Measurements from ENCODE around the gene PRSS27.
A peak's percentile ranks its signal among the peaks of the same experiment; 100 is the strongest.

Gene PRSS27

DNA sequence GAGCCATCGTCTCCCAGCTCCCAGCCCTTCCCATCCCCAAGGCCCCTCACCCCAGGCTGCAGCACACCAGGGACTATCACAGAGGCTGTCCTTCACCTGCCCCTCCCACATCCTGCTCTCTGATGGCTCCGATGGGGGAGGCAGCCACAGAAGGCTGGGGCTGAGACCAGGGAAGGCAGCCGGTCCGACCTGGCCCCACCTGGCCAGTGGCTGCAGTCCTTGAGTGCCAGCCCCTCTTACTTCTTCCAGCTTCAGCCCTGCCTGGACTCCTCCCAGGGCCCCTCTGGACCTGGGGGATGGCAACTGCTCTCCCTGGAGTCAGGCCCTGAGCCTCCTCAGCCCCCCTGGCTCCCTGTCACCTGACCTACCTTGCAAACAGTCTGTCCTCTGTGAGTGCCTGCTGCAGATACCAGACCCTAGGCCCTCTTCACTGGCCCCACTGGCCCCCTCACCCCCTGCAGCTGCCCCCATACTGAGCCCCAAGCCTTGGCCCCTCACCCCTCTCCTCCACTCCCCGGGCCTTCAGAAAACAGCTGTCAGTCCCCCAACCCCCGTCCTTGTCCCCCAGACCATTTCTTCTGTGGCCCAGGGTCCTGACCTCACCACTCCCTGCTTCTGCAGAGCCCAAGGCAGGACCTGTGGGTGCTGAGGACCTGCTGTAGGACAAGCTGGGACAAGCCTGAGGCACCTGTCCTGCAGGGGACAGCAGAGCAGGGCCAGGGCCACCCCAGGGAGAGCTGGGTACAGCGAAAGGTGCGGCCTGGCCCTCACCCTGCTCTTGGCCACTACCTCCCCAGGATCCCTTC, 19.8 kb upstream of the PRSS27 start:
- Histone ChIP-seq H3K4me1 (ENCODE audit: control insufficient read depth, insufficient read depth, low read length) (peaks cover 18% of the 10 kb centered on the region), H3K27ac (ENCODE audit: low read depth, low read length) (peak overlapping the region; percentile 9; the same call in 1 of the 2 replicates), H3K4me3 (ENCODE audit: low read depth, low read length) (no peak overlapping the region), H3K36me3 (ENCODE audit: control insufficient read depth, insufficient read depth, low read length) (no peaks in the 10 kb centered on the region), H3K9me3 (ENCODE audit: control insufficient read depth, insufficient read depth, low read depth, low read length) (no peaks in the 10 kb centered on the region), H3K9ac (ENCODE audit: low read length) (no peak overlapping the region), H3K27me3 (ENCODE audit: control insufficient read depth, insufficient read depth, low read length) (no peaks in the 10 kb centered on the region)

DNA sequence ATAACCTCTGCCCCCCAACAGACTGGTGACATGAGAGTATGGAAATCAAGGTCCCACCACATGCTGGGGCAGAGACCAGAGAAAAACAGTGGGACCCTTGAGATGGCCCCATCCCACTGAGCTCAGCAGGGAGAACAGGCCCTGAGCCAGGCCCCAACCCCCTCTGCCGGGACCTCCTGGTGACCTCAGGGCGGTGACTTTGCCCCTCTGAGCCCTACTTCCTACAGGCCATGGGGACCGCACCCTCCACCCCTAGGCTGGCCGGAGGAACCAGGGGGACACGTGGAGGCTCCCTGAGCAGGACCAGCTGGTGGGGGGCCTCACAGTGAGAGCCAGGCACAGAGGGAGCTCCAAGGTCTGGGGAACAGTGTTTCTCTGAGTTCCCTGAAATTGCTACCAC, 18.6 kb upstream of the PRSS27 start:
- H3K27me3 ChIP-seq (ENCODE audit: control insufficient read depth, insufficient read depth, low read length) = no peaks in the 10 kb centered on the region
- no peak overlapping the region for H3K4me3 ChIP-seq (ENCODE audit: low read depth, low read length)
- H3K4me1 ChIP-seq (ENCODE audit: control insufficient read depth, insufficient read depth, low read length) = peaks cover 18% of the 10 kb centered on the region
- H3K27ac ChIP-seq (ENCODE audit: low read depth, low read length) = no peak overlapping the region
- no peaks in the 10 kb centered on the region for H3K9me3 ChIP-seq (ENCODE audit: control insufficient read depth, insufficient read depth, low read depth, low read length)
- no peaks in the 10 kb centered on the region for H3K36me3 ChIP-seq (ENCODE audit: control insufficient read depth, insufficient read depth, low read length)
- no peak overlapping the region for H3K9ac ChIP-seq (ENCODE audit: low read length)

DNA sequence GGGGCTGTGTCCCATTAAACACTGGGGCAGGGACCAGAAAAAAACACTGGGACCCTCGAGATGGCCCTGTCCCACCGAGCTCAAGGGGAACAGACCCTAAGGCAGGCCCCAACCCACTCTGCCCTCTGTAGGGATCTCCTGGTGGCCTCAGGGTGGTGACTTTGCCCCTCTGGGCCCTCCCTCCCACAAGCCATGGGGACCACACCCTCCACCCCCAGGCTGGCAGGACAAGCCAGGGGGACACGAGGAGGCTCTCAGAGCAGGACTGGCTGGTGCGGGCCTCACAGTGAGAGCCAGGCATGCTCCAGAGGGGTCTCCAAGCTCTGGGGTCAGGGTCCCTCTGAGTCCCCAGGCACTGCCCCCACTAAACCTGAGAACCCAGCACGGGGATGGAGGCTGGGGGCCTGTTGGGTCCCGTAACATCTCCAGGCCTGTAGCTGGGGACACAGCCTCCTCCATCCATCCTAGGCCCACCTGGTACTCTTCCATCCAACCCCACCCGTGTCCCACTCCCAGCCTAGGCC, 17.9 kb upstream of the PRSS27 start:
- no peak overlapping the region for H3K9ac ChIP-seq (ENCODE audit: low read length)
- no peaks in the 10 kb centered on the region for H3K36me3 ChIP-seq (ENCODE audit: control insufficient read depth, insufficient read depth, low read length)
- H3K4me3 ChIP-seq (ENCODE audit: low read depth, low read length) = no peak overlapping the region
- H3K27me3 ChIP-seq (ENCODE audit: control insufficient read depth, insufficient read depth, low read length) = no peaks in the 10 kb centered on the region
- H3K27ac ChIP-seq (ENCODE audit: low read depth, low read length) = no peak overlapping the region
- peaks cover 18% of the 10 kb centered on the region for H3K4me1 ChIP-seq (ENCODE audit: control insufficient read depth, insufficient read depth, low read length)
- no peaks in the 10 kb centered on the region for H3K9me3 ChIP-seq (ENCODE audit: control insufficient read depth, insufficient read depth, low read depth, low read length)

DNA sequence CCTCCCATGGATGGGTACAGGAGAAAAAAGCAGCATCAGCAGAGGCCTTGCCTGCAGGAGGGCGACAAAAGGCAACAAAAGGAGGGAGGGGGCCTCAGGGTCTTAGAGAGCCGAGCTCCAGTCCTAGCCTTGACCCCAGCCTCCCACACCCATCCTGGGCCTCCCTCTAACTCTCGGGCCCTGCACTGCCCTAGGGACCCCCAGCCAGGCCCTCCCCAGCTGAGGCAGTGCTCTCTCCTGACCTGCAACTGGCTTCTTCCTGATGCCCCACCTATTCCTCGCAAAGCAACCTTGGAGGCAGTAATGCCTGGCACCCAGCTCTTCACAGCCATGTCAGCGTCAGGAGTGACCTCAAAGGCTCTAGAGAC, 17.2 kb upstream of the PRSS27 start:
- H3K27ac ChIP-seq (ENCODE audit: low read depth, low read length) = no peak overlapping the region

DNA sequence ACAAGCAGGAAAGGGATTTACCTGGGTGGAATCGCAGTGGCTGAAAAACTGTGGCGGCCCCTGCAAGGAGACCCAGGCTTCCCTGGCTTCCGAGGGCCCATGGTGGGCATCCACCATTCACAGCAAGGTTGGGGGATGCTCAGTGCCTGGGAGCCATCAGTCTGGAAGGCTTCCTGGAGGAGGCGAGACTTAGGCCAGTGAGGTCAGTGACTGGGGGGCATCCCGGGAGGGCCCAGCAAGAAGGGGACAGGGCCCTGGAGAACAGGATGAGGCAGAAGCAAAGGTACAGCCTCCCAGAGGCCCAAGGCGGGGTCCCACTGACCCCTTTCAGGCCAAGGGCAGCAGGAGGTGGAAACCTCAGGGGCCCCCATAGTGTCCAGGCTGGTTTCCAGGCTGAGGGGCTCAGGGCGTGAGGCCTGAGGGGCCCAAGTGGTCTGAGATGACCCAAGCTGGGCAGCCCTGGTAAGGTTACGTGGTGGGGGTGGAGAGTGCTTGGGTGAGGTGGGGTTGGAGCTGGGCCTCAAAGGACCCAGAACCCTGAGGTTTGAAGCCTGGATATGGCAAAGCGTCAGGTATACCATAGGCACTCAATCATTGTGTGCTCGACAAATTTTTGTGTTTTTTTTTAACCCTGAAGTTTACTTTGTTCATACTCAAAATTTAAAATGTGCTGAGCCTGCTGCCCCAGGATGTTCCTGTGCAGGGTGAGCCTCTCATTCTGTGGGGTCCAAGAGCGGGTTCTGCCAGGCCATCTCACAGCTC, 16.6 kb upstream of the PRSS27 start:
- H3K4me1 ChIP-seq (ENCODE audit: control insufficient read depth, insufficient read depth, low read length) = peaks cover 18% of the 10 kb centered on the region

More for the DNA sequence above, 17.2 kb upstream of the PRSS27 start:
- Histone ChIP-seq H3K4me1 (ENCODE audit: control insufficient read depth, insufficient read depth, low read length) (peaks cover 18% of the 10 kb centered on the region), H3K36me3 (ENCODE audit: control insufficient read depth, insufficient read depth, low read length) (no peaks in the 10 kb centered on the region), H3K9ac (ENCODE audit: low read length) (no peak overlapping the region), H3K9me3 (ENCODE audit: control insufficient read depth, insufficient read depth, low read depth, low read length) (no peaks in the 10 kb centered on the region), H3K27me3 (ENCODE audit: control insufficient read depth, insufficient read depth, low read length) (no peaks in the 10 kb centered on the region), H3K4me3 (ENCODE audit: low read depth, low read length) (no peak overlapping the region)

DNA sequence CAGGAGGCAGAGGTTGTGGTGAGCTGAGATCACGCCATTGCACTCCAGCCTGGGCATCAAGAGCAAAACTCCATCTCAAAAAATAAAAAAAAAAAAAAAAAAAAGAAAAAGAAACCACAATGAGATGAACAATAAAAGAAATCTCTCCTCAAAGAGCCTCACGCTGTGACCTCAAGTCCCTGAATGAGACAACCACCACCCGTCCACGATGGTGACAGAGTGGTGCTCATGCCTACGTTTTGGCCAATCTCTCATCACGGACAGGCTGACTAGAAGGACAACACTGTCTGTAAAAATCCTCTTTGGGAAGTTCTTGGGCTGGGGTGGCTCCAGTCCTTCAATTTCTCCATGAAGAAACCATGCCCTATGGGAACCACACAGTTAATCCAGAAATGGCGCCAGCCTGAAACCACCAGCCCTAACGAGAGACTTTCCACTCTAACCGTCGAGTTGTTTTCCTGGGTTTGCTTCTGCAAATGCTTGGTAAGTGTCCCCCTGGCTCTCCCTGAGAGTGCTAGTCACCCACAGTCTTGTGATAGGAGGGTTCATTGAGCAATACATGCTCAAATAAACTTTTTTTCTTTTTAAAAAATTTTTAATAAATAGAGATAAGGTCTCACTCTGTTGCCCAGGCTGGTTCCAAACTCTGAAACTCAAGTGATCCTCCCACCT, 15.0 kb upstream of the PRSS27 start:
- H3K36me3 ChIP-seq (ENCODE audit: control insufficient read depth, insufficient read depth, low read length) = no peaks in the 10 kb centered on the region
- no peak overlapping the region for H3K9ac ChIP-seq (ENCODE audit: low read length)
- H3K27ac ChIP-seq (ENCODE audit: low read depth, low read length) = no peak overlapping the region
- no peaks in the 10 kb centered on the region for H3K27me3 ChIP-seq (ENCODE audit: control insufficient read depth, insufficient read depth, low read length)
- H3K4me1 ChIP-seq (ENCODE audit: control insufficient read depth, insufficient read depth, low read length) = peaks cover 13% of the 10 kb centered on the region
- H3K4me3 ChIP-seq (ENCODE audit: low read depth, low read length) = no peak overlapping the region
- no peaks in the 10 kb centered on the region for H3K9me3 ChIP-seq (ENCODE audit: control insufficient read depth, insufficient read depth, low read depth, low read length)

More for the DNA sequence above, 16.6 kb upstream of the PRSS27 start:
- H3K27ac ChIP-seq (ENCODE audit: low read depth, low read length) = no peak overlapping the region
- H3K9me3 ChIP-seq (ENCODE audit: control insufficient read depth, insufficient read depth, low read depth, low read length) = no peaks in the 10 kb centered on the region
- H3K27me3 ChIP-seq (ENCODE audit: control insufficient read depth, insufficient read depth, low read length) = no peaks in the 10 kb centered on the region
- no peaks in the 10 kb centered on the region for H3K36me3 ChIP-seq (ENCODE audit: control insufficient read depth, insufficient read depth, low read length)
- H3K4me3 ChIP-seq (ENCODE audit: low read depth, low read length) = no peak overlapping the region
- H3K9ac ChIP-seq (ENCODE audit: low read length) = no peak overlapping the region

DNA sequence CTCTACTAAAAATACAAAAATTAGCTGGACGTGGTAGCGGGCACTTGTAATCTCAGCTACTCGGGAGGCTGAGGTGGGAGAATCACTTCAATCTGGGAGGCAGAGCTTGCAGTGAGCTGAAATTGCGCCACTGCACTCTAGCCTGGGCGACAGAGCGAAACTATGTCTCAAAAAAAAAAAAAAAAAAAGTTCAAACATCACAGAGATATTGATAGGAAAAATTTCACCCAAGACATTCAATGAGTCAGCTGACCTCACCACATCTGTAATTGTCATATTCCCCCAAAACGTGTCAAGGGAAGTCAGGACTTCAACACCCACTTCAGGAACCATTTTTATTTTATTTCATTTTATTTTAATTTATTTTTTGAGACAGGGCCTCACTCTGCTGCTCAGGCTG, 8.0 kb upstream of the PRSS27 start:
- Histone ChIP-seq H3K27ac (ENCODE audit: low read depth, low read length) (no peak overlapping the region), H3K4me3 (ENCODE audit: low read depth, low read length) (no peak overlapping the region), H3K4me1 (ENCODE audit: control insufficient read depth, insufficient read depth, low read length) (no peaks in the 10 kb centered on the region), H3K9me3 (ENCODE audit: control insufficient read depth, insufficient read depth, low read depth, low read length) (no peaks in the 10 kb centered on the region), H3K9ac (ENCODE audit: low read length) (no peak overlapping the region), H3K36me3 (ENCODE audit: control insufficient read depth, insufficient read depth, low read length) (no peaks in the 10 kb centered on the region), H3K27me3 (ENCODE audit: control insufficient read depth, insufficient read depth, low read length) (no peaks in the 10 kb centered on the region)

DNA sequence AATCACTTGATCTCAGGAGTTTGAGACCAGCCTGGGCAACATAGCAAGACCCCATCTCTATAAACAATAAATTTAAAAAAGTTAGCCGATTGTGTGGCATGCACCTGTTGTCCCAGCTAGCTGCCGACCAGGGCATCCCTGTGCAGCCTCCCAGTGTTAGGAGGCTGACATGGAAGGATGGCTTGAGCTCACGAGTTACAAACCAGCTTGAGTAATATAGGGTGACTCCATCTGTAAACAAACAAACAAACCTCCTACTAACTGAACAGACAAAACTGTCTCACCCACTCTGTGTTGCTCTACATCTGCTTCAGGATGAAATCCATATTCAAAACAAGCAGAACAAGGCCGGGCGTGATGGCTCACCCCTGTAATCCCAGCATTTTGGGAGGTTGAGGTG, 6.9 kb upstream of the PRSS27 start:
- Histone ChIP-seq H3K9me3 (ENCODE audit: control insufficient read depth, insufficient read depth, low read depth, low read length) (no peaks in the 10 kb centered on the region), H3K4me3 (ENCODE audit: low read depth, low read length) (no peak overlapping the region), H3K27ac (ENCODE audit: low read depth, low read length) (no peak overlapping the region), H3K4me1 (ENCODE audit: control insufficient read depth, insufficient read depth, low read length) (no peaks in the 10 kb centered on the region), H3K27me3 (ENCODE audit: control insufficient read depth, insufficient read depth, low read length) (no peaks in the 10 kb centered on the region), H3K9ac (ENCODE audit: low read length) (no peak overlapping the region), H3K36me3 (ENCODE audit: control insufficient read depth, insufficient read depth, low read length) (no peaks in the 10 kb centered on the region)

DNA sequence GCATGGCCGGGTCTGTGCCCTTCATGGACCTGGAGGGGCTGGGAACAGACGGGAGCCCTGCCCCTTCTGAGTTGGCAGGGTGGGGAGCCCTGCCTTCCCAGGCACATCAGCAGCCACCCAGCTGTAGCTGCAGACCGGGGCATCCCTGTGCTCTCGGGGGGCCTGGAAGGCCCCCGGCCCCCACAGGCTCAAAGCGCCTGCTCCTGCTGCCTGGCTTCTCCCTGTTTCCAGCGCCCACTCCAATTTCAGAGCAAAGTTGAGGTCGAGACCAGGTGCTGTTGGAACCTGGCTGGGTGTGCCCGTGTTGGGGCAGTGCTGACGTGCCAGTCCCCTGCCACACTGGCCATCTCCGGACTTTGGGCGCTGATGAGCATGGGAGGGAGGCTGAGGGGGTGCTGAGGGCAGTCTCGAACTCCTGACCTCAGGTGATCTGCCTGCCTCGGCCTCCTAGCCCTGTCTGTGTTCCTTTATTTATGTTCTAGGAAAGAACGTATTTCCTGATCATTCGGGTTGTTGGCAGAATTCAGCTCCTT, 4.9 kb upstream of the PRSS27 start:
- Histone ChIP-seq H3K9me3 (ENCODE audit: control insufficient read depth, insufficient read depth, low read depth, low read length) (no peaks in the 10 kb centered on the region), H3K36me3 (ENCODE audit: control insufficient read depth, insufficient read depth, low read length) (no peaks in the 10 kb centered on the region), H3K9ac (ENCODE audit: low read length) (no peak overlapping the region), H3K4me1 (ENCODE audit: control insufficient read depth, insufficient read depth, low read length) (no peaks in the 10 kb centered on the region), H3K27me3 (ENCODE audit: control insufficient read depth, insufficient read depth, low read length) (no peaks in the 10 kb centered on the region), H3K4me3 (ENCODE audit: low read depth, low read length) (no peak overlapping the region), H3K27ac (ENCODE audit: low read depth, low read length) (no peak overlapping the region)

DNA sequence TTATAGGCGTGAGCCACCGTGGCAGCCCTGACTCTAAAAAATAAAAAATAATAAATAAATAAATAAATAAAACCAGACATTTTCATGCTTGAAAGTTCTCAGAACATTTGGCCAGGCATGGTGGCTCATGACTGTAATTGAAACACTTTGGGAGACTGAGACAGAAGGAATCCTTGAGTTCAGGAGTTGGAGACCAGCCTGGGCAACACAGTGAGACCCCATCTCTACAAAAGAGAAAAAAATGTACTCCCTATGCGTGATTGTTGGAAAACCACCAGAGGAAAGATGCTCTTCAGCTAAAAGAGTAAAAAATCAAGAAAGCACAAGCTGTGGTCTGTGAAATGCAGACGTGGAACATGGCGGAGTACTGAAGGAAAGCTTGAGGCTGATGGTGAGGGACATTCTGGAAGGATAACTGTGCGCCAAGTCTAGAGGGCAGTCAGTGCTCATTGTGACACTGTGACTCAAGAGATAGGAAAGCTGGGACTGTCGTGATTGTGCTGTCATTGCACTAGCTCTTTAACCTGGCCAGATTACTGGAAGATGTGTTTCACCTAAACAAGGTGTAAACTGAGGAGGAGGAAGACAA, 4.2 kb upstream of the PRSS27 start:
- Histone ChIP-seq H3K9ac (ENCODE audit: low read length) (no peak overlapping the region), H3K27ac (ENCODE audit: low read depth, low read length) (no peak overlapping the region), H3K36me3 (ENCODE audit: control insufficient read depth, insufficient read depth, low read length) (no peaks in the 10 kb centered on the region), H3K27me3 (ENCODE audit: control insufficient read depth, insufficient read depth, low read length) (no peaks in the 10 kb centered on the region), H3K9me3 (ENCODE audit: control insufficient read depth, insufficient read depth, low read depth, low read length) (no peaks in the 10 kb centered on the region), H3K4me3 (ENCODE audit: low read depth, low read length) (no peak overlapping the region), H3K4me1 (ENCODE audit: control insufficient read depth, insufficient read depth, low read length) (peaks cover 3% of the 10 kb centered on the region)
